NCI-H146 (cell line): ENCODE results near the gene MEPCE.
A peak's percentile ranks its signal among the peaks of the same experiment; 100 is the strongest.

Source experiments
- DNase-seq: peaks from one replicate; lab custom pipeline; 2025; lab: John Stamatoyannopoulos, UW

The MEPCE gene

DNA sequence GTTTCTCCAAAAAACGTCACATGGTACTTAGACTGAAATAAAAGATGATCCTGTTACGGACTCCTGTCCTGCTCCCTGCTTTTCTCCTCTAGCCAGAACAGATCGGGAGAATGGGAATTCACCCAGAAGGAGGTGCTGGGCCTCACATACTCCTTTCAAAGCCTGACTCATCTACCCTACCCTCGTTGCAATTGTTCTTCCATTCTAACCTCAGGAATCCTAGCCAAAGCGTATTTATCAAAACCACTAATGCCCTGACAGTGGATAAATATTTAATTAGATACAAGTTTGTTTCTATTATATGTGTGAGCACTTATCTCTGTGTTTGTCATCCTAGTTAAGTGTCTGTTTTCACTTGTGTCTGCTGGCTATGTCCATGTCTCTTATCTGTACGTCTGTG, 22.9 kb upstream of the MEPCE start:
- DNase-seq, result no peak

DNA sequence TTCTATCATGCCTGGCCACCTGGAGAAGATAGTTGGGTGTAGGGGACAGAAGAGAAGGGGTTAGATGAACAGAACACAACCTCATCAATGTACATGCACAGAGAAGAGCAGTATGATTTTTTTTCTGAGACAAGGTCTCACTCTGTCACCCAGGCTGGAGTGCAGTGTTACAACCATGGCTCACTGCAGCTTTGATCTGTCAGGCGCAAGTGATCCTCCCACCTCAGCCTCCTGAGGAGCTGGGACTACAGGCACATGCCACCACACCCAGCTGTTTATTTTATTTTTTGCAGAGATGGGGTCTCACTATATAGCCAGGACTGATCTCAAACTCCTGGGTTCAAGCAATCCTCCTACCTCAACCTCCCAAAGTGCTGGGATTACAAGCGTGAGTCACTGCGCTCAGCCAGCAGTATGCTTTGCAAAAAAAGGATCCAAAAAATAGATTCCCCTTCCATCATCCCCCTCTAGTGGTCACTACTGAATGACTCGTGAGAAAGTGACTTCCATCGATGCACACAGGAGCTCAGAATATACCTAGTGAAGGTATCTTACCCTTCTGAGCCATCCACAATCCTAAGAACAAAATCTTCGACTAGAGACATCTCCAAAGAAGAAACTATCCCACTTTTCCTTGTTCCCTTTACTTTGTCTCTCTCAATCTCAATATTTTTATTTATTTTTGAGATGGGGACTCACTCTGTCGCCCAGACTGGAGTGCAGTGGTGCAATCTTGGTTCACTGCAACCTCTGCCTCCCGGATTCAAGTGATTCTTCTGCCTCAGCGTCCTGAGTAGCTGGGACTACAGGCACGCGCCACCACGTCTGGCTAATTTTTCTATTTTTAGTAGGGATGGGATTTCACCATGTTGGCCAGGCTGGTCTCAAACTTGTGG, 22.1 kb upstream of the MEPCE start:
- DNase-seq, result peak; percentile 51

DNA sequence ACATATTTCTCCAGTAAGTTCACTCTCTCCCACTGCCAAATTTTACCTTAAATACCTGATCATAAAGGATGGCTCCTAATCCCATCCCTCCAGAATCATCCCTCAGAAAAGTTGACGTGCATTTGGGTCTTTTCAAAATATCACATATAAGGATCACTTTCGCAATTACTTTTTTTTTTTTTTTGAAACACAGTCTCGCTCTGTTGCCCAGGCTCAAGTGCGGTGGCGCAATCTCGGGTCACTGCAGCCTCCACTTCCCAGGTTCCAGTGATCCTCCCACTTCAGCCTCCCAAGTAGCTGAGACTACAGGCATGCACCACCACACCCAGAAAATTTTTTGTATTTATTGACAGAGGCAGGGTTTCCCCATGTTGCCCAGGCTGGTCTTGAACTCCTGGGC, 18.5 kb upstream of the MEPCE start:
- no peak for DNase-seq

DNA sequence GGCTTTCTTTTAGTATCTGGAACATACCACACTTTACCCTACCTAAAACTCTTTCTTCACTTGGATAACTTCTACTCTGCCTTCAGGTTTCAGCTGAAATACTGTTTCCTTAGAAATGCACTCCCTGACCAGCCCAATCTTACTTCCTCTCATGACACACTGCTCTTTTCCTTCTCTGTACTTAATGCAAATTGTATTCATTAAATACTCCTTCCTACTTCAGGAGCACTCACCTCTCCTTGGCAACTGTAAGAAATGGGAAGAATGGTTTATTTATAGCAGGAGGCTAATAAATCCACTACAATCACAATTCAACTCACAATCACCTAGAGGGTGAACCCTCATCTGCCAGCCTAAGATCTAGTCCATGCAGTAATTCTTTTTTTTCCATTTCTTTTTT, 16.3 kb upstream of the MEPCE start:
- DNase-seq, result no peak

DNA sequence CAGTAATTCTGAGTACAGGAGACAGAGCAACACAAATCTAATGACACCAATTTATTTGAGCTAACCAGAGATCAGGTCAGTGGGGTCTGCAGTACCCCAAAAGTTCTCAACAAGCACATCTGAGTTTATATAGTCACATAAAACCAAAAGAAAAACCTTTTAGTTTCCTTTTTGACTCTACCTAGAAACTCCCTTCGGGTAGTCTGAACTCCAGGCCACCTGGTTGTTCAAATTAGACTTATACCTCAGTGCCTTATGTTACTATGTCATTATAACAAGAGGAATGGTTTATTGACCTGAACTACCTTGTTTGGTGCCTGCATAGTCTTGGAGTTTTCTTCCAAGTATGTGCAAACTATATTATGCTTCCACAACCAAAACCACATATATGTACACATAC, 15.7 kb upstream of the MEPCE start:
- no peak for DNase-seq

DNA sequence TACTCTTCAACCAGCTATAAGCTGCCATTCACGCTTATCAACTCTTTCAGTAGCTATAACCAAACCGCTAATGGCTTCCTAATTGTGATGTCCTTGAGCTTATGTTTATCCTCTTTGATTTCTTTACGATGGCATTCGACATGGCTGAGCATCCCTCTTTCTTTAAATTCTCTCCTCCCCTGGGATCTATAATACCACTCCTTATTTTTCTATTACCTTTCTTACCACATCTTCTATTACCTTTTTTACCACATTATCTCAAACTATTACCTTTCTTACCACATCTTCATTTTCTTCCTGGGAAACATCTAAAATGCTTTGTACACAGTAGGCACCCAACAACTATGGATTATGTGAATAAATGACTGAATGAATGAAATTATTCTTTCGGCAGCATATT, 14.2 kb upstream of the MEPCE start:
- DNase-seq, result no peak

DNA sequence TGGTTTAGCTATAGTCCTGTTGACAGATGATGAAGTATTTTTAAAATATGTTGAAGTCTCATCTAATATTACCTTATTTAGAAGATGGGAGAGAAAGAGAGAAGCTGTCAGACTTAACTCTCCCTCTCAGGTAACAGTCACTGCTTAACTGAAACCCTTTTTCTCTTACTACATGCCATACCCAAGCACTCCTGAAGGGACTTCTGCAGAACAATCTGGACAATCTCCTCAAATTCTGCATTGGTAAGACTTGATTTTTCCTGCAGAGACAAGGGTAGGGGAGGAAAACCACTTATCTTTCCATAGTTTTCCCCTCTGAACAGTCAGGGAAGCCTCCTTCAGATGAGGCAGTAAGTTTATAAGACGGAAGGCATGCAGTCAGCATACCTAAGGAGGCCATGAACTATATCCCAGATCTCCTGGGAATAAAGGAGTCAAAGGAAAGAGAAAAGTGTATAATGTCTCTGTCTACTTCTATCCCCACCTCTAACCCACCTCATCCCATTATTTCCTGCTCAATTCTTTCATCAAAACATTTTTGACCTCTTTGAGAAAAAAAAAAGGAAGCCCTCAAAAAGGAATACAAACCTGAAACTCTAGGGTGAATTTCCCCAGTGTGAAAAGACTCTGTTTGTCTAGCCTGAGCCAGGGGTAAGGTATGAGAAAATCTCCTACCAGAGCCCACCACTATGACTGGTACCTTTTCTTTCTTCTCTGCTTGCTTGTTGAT, 10.5 kb upstream of the MEPCE start:
- DNase-seq, result no peak

DNA sequence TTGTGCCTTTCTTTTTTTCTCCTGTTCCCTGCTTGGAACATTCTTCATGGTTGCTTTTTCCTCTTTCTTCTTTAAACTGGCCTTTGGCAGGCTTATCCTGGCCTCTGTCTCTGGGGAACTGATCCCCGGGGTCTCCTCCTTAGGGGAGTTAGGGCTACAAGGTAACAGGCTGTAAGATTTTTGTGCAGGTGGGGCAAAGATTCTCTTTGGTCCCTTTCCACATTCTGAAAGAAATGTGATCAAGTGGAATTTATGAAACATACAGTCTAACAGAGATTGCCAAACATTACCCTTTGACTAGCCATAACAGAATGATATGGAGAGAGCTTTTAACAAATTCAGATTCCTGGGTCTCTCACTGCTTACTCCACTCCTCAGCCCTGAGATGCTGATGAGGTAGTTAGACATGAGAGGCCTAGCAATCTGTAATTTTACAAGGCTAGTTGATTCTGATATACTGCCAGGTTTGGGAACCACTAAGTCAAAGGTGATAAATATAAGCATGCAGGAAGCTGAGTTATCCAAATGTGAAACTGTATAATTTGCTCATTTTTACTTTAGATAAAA, 9.9 kb upstream of the MEPCE start:
- DNase-seq, result no peak

DNA sequence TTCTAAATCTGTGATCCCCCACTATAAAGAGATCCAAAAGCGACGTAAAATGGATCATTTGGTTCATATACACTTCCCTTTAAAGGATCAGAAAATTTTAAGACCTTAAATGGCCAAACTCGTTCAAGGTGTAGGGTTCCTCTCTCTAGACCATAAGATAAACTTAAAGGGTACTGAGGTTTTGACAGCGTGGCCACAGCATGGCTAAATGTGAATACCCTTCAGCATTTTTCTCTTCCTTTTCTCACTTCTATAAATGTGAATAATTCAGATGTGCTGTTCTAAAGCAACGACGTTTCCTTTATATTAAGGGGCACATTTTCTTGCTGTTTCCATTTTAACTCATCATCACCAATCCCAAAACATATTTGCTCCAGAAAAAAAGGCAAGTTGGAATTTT, 6.3 kb upstream of the MEPCE start:
- no peak for DNase-seq

DNA sequence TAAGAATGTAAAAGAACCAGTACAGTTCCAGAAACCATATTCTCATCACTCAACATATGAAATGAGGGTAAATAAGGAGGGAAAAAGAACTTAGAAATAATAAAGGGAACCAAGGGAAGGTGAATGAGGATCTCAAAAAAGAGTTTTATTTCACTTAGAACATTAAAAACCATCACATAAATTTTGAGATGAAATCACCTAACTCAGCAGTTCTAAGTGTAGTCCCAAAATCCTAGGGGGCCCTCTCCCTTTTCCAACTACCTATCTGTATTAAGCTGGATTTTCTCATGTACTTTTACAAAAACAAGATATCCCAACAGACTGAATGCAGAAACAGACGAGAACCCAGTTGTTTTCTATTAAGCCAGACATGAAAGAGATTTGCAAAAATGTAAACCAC, 4.3 kb upstream of the MEPCE start:
- no peak for DNase-seq

DNA sequence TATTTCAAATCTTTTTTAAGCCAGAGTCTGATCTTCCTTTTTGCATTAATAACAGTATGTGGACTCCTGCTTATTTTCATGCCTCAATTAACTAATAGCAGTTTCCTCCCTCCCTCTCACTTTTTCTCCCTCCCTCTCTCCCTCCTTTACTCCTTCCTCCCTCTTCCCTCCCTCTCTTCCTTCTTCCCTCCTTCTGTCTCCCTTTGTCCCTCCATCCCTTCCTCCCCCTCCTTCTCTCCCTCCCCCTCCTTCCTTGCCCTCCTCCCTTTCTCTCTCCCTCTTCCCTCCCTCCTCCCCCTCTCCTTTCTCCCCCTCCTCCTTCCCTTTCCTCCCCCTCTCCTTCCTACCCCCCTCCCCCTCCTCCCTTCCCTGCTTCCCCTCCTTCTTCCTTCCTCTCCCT, 3.1 kb upstream of the MEPCE start:
- DNase-seq, result no peak

DNA sequence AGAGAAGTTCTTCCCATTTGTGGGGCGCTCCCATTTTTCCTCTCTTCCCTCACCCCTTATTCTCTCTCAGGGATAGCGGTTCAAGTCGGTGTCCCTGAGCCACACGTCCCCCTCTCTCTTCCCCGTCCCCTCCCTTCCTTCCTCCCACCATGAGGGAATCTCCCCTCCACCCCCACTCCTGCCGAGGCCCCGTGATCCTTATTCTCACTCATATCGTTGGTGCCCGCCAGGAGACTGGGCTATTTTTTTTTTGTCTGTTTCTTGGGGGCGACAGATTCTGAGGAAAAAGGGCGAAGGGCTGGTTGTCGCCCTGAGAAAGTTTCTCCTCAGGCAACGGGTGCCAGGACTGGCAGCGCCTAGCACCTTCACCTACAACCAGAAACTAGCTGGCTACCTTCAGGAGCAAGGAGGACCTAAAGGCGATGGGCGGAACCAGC, 1.9 kb upstream of the MEPCE start:
- DNase-seq, result no peak

DNA sequence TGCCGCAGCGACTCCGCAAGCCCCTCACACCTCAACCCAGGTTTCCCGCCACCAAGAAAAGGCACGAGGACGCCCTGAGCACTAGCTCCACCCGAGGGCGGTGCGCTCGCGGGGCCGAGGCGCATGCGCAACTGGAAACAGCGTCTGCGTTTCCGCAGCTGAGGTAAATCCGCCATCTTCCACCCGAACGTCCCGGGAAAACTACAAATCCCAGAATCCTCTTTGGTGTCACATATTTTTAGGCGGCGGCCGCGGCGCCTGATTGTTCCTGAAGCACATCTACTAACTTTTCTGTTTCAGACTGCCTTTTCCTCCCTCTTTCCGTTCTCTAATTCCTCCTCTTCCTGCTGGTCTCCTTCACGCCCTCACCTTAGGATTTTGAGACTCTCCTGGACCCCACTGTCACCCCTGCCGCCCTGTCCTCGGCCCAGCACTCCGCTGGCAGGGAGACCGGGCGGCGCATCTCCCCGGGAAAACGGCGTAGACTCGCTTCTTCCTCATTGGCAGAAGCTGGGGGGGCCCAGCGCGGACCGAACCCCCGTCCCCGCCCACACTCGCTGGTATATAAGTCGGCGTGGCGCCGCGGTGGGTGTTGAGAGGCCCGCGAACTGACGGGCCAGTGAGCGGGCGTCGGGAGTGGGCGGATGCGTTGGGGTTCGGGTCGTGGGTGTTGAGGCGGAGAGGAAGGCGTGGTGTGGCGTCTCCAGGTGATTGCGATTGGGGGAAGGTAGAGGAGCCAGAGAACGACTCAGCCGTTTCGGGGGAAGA, 1.2 kb upstream of the MEPCE start, which contains the start of gene ZCWPW1:
Gene ZCWPW1, minus strand, starts transcription at position 505 of the 768 bp plus-strand sequence. CDS start 8,054 bp downstream, outside the sequence.
- DNase-seq, result peak; percentile 97

DNA sequence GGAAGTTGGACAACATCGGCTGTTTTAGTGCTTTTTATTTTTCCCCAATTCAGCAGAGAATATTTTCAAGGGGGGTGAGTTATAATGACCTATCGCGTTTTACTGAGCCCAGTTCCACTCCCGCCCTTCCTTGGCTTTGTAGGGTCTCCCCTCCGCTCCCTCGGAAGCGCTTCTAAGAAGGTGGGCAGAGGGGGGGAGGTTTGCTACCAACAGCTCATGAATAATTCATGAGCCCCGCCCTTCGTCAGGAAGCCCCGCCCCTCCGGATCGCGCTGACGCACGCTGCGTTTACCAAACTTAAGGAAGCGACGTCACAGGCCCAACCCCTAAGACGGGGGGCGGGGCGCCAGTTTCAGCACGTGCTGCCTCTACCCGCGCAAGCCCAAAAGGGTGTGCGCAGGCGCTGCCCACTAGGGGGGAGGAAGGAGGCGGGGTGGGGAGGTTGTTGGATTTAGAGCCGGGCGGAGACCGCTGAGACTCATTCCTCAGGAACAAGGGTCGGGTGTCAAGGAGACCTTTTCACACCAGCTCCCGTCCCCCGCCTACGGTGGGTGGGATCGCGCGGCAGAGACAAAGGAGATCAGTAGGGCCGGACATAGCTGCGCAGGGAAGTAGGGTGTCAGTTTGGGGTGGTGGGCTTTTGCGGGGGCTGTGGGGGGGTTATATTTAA, 529 bp upstream of the MEPCE start:
- peak; percentile 100 for DNase-seq

DNA sequence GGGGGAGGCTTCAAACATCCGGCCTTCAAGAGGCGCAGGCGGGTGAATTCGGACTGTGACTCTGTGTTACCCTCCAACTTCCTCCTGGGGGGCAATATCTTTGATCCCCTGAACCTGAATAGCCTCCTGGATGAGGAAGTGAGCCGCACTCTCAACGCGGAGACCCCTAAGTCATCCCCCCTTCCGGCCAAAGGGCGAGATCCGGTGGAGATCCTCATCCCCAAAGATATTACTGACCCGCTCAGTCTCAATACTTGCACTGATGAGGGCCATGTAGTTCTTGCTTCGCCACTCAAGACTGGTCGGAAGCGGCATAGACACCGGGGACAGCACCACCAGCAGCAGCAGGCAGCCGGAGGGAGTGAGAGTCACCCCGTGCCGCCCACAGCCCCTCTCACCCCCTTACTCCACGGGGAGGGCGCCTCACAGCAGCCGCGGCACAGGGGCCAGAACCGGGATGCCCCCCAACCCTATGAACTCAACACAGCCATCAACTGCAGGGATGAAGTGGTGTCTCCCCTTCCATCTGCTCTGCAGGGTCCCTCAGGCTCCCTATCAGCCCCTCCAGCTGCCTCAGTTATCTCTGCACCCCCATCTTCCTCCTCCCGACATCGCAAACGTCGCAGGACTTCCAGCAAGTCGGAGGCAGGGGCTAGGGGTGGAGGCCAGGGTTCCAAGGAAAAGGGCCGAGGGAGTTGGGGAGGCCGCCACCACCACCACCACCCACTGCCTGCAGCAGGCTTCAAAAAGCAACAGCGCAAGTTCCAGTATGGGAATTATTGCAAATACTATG, 1.1 kb downstream of the MEPCE start:
- no peak for DNase-seq

DNA sequence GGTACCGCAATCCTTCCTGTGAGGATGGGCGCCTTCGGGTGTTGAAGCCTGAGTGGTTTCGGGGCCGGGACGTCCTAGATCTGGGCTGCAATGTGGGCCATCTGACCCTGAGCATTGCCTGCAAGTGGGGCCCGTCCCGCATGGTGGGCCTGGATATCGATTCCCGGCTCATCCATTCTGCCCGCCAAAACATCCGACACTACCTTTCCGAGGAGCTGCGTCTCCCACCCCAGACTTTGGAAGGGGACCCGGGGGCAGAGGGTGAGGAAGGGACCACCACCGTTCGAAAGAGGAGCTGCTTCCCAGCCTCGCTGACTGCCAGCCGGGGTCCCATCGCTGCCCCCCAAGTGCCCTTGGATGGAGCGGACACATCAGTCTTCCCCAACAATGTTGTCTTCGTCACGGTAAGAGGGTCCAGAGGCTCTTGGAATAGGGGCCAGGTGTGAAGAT, 1.7 kb downstream of the MEPCE start:
- no peak for DNase-seq

DNA sequence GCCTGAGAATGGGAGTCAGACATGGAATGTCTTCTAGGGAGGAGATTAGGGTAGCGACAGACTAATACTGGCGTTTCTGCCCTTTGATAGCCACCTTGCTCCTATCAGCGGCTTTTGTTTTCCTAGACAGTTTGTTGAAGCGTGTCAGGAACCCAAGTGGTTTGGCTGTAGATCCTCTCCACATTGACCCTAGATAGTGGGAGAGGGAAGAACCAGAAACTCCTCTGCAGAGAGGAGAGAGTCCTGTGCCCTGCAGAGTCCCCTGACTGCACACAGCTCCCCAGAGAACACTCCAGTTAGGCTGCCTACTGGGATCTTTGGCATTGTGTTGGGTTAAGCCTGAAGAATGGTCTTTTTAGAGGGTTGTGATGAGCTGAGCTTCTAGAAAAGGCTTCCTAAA, 2.4 kb downstream of the MEPCE start:
- DNase-seq, result no peak

DNA sequence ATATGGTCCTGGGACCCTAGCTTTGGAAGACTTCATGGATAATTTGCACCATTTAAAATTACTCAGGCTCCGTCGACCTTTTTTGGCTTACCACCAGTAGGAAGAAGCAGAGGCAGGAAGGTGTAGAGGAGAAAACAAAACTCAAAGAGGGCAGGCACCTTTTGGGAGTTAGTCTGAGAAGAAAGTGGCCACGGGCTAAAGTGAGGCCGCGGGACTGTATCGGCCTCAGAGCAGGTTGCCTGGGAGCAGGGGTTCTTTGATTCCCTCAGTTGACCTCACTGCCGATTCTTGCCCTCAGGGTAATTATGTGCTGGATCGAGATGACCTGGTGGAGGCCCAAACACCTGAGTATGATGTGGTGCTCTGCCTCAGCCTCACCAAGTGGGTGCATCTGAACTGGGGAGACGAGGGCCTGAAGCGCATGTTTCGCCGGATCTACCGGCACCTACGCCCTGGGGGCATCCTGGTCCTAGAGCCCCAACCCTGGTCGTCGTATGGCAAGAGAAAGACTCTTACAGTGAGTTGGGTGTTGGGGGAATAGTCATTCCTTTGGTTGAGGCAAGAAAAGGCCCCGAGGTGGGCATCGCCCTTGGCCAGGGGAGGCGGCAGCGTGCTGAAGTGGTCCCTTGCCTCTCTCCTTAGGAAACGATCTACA, 3.1 kb downstream of the MEPCE start:
- DNase-seq, result no peak

DNA sequence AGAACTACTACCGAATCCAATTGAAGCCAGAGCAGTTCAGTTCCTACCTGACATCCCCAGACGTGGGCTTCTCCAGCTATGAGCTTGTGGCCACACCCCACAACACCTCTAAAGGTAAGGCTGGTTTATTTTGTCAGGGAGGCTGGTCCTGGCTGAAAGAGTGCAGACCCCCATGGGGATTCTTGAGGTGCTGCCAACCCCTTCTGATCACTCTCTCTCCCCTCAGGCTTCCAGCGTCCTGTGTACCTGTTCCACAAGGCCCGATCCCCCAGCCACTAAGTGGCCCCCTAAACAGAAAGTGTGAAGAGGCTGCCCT, 3.6 kb downstream of the MEPCE start:
- no peak for DNase-seq

DNA sequence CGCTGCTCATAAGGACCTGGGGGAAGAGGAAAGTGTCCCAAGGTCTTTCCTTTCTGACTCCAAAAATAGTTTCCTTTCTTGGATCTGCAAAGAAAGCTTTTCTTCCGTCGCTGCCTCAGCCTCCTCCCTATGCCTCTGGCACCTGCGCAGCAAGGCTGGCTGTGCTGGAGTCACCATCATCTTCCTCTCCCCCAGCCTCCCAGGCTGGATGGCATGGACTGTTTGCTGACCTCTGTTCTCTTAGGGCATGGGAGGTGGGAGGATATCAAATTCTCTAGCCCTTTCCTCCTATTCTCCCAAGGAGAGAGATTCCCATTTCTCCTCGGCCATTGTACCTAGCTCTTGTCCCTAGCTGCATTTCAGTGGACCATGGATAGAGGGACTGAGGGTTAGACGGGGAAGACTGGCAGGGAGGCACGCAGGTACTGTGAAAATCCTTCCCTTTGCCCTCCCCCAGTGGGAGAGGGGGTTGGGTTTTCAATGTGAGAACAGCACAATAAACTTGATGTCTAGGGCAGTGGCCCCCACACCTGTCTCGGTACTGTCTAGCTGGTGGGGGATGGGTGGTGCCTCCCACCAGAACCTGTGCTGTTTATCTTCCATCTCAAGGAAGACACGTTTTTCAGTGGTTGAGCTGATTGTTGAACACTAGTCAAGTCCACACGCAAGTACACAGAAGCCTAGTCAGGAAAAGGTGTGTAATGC, 4.1 kb downstream of the MEPCE start:
- no peak for DNase-seq
